ENCODE results near the gene MSANTD3. TPM values are rescaled to one million over a fixed set of nuclear protein-coding genes. Genes with fewer than 3 reads are reported as not detected.

MSANTD3 gene
- total and polyA plus RNA-seq, 2 of the 4 experiments (the other 2 are of a cell fraction), result 45.5 to 55.9 TPM

GRCh38 chr9:100459963-100460362 is 33.0 kb downstream of the MSANTD3 start:
- Histone ChIP-seq H3K79me1 (ENCODE audit: low read depth in 1 of 2, low read length in 2 of 2) (peaks cover 15 to 42% of the 10 kb centered on the region in 2 experiments), H4K91ac (ENCODE audit: insufficient read depth, low read depth, low read length) (no peak overlapping the region), H3K27ac (ENCODE audit: insufficient read depth, low read length) (no peak overlapping the region), H3K4ac (ENCODE audit: low read depth, low read length) (no peak overlapping the region), H3K14ac (replicated peaks; ENCODE audit: low read depth, low read length) (no peak overlapping the region), H3K9ac (ENCODE audit: low read depth, low read length) (no peak overlapping the region), H4K8ac (ENCODE audit: low read depth in 2 of 2, low read length in 2 of 2) (no peak overlapping the region), H2BK20ac (ENCODE audit: low read depth, low read length) (no peak overlapping the region), H3K23ac (ENCODE audit: low read depth, low read length) (no peak overlapping the region), H3K18ac (ENCODE audit: low read depth, low read length) (no peak overlapping the region), H3K27me3 (ENCODE audit: control insufficient read depth, insufficient read depth, low read length) (no peaks in the 10 kb centered on the region), H2AK9ac (replicated peaks; ENCODE audit: low read depth, low read length, poor library complexity) (no peak overlapping the region), H2BK120ac (ENCODE audit: low read depth, low read length) (no peak overlapping the region), H3K56ac (ENCODE audit: extremely low read depth, insufficient read depth, low read length) (no peak overlapping the region), H2AK5ac (ENCODE audit: low read depth, low read length) (no peak overlapping the region), H3K4me3 (ENCODE audit: insufficient read depth, low read depth, low read length) (no peak overlapping the region), H3K36me3 (ENCODE audit: control insufficient read depth, insufficient read depth, low read length) (peaks cover 2% of the 10 kb centered on the region), H2BK5ac (ENCODE audit: low read depth, low read length, poor library complexity, severe bottlenecking) (no peak overlapping the region), H3K4me2 (ENCODE audit: low read depth, low read length) (no peak overlapping the region), H3K9me1 (ENCODE audit: insufficient read depth, low read length) (peaks cover 15% of the 10 kb centered on the region; the same call in 1 of the 2 replicates), H4K5ac (ENCODE audit: low read depth, low read length) (no peak overlapping the region), H2AFZ (replicated peaks; ENCODE audit: low read length, poor library complexity) (no peak overlapping the region), H2BK15ac (ENCODE audit: low read depth, low read length) (no peak overlapping the region), H4K20me1 (ENCODE audit: insufficient read depth, low read length) (peaks cover 9% of the 10 kb centered on the region), H3K4me1 (ENCODE audit: control insufficient read depth, insufficient read depth, low read length) (peaks cover 3% of the 10 kb centered on the region; the same call in 1 of the 2 replicates), H3K9me3 (ENCODE audit: control insufficient read depth, insufficient read depth, low read length) (no peaks in the 10 kb centered on the region)
- in situ Hi-C loops (cut with MboI; ENCODE audit: low sequenced_read_pairs), result loop anchor here (10.0 kb wide), 1 partner anchor 125 kb away; no protein-coding TSS in a partner anchor
- no TSS peak for BruUV-seq (replicated peaks)
- dilution Hi-C loops (cut with HindIII; ENCODE audit: low sequenced_read_pairs, unreplicated experiment), result no loop called here
- WGBS, 2 experiments (ENCODE audit: extremely low coverage in 2 of 2, insufficient read length in 1 of 2), result no CpG with 5 or more reads among the region's 2 CpGs
- CTCF ChIA-PET, result interaction anchor here (0.6 to 0.9 kb wide), 2 partner anchors 22 to 369 kb away, joined by 3 read pairs; no protein-coding TSS in a partner anchor
- no peak for TF ChIP-seq NFE2L2 (IDR thresholded peaks at IDR 0.05; ENCODE audit: low read depth, low read length)
- TF ChIP-seq ELK1 (IDR thresholded peaks at IDR 0.05; ENCODE audit: borderline replicate concordance, low read depth, low read length), result no peak
- TF ChIP-seq CEBPB (IDR thresholded peaks at IDR 0.05; ENCODE audit: low read depth, low read length), result peak; percentile 71
- ATAC-seq (ENCODE audit: low read depth), result no peak
- intact Hi-C loops (cut with micrococcal nuclease), result no loop called here
- DNase-seq, result no peak
- POLR2A ChIA-PET (ENCODE audit: unreplicated experiment), result no interaction called here
